Endothelial cell of hepatic sinusoid (primary cell): Measurements from ENCODE around the gene DEGS2.
"Not testable (repeated sequence)": the region's sequence is repeated elsewhere in the genome, so short reads cannot be mapped to it uniquely, and the experiment has no call there.

Experiments
- in situ Hi-C: cut with HindIII; loops from 2 replicates; pipeline ENCODE4 v1.10.0; 2017; ENCODE audit warnings: low sequenced_read_pairs

DEGS2 gene

DNA sequence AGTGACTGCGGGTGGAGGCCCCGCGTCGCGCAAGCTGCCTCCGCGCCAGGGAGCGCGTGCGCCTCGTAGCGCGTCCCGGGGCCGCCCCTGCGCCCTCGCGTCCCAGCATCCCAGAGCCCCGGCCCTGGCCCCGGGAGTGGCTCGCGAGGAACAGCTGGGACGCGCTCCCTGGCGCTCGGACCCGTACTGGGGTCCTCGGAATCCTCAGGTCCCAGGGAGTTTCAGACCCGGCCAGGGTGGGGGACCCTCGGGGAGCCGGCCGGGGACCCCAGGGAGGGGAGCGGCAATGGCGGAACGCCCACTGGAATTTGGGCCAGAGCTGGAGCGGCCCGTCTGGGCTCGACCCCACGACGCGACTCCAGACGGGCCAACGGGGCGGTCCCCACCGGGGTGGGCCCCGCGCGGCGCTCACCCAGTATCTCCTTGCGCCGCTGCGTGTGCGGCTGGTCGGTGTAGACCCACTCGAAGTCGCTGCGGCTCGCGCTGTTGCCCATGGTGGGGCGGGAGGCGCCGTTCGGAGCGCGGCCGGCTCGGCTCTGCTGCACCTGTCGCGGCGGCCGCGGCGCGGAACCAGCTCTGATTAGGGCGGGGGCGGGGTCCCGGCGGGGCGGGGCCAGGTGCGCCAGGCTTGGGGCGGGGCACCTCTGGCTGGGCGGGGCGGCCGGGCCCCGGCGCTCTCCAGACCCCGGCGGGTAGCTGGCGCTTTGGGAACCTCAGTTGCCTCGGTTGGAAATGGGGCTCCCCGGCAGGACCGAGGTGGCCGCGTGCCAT is at the start of gene DEGS2:
TSS of gene DEGS2 (minus strand) at position 552 of the 771 bp plus-strand sequence. CDS start at position 494, 58 bp downstream.
- in situ Hi-C loops = no loop called here

GRCh38 chr14:100208136-100208535 is 48.7 kb upstream of the DEGS2 start:
- in situ Hi-C loops = not testable (repeated sequence)

DNA sequence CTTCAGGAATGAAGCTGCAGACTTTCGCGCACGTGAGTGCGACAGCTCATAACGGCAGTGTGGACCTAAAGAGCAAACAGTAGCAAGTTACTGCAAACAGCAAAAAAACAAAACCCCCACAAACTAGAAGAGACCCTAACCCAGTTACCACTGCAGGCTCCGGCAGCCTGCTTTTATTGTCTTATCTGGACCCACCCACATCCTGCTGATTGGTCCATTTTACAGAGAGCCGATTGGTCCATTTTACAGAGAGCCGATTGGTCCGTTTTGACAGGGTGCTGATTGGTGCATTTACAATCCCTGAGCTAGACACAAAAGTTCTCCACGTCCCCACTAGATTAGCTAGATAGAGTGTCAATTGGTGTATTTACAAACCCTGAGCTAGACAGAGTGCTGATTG is 48.1 kb upstream of the DEGS2 start:
- in situ Hi-C loops = not testable (repeated sequence)

GRCh38 chr14:100204835-100205167 is 45.4 kb upstream of the DEGS2 start:
- in situ Hi-C loops = not testable (repeated sequence)

DNA sequence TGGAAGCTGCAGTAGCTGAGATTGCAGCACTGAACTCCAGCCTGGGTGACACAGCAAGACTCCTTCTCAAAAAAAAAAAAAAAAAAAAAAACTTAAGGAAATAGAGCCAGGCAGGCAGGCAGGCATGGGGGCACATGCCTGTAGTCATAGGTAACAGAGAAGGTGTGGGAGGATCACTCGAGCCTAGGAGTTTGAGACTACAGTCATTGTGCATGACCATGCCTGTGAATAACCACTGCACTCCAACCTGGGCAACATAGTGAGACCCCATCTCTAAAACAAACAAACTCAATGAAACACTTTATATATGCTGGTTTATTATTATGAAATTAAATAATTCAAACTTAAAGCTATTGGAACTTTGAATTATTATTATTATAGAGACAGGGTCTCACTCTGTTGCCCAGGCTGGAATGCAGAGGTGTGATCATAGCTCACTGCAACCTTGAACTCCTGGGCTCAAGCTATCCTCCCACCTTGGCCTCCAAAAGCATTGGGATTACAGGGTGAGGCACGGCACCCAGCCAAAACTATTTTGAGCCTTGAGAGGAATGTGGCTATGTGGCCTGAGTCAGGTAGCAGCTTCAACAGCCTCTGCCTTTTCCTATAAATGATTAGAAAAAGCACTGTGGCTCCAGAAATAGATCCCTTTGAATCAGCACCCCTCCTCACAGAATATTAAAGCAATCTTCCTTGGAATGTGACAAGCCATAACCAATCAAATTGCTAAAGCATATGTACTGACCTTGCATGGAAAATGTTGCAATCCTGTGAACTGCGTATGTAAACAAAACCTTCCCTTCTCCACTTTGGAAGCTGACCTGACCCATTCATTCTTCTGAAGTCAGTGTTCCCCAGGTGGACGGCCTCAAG is 44.8 kb upstream of the DEGS2 start:
- in situ Hi-C loops = no loop called here

DNA sequence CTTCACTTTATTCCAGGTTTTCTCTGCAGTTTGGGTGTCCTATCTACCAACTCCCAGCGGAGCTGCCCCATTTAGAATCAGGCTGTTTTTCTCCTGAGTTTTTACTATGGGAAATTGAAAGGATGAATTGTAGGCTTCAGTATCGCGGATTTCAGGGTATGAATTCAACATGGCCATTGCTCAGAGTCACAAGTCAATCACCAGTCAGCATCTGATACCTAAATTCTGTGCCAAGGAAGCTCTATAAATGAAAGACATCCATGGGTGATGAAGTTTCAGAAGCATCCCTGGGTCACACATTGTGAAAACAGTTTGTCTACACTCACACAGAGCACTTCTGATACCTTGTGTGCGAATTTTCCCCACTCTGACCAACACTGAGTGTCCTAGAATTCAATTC is 43.7 kb upstream of the DEGS2 start:
- in situ Hi-C loops = no loop called here

GRCh38 chr14:100202712-100203111 is 43.3 kb upstream of the DEGS2 start:
- in situ Hi-C loops = no loop called here

GRCh38 chr14:100201701-100202100 is 42.3 kb upstream of the DEGS2 start:
- in situ Hi-C loops = no loop called here

GRCh38 chr14:100200311-100200710 is 40.9 kb upstream of the DEGS2 start:
- in situ Hi-C loops = no loop called here

DNA sequence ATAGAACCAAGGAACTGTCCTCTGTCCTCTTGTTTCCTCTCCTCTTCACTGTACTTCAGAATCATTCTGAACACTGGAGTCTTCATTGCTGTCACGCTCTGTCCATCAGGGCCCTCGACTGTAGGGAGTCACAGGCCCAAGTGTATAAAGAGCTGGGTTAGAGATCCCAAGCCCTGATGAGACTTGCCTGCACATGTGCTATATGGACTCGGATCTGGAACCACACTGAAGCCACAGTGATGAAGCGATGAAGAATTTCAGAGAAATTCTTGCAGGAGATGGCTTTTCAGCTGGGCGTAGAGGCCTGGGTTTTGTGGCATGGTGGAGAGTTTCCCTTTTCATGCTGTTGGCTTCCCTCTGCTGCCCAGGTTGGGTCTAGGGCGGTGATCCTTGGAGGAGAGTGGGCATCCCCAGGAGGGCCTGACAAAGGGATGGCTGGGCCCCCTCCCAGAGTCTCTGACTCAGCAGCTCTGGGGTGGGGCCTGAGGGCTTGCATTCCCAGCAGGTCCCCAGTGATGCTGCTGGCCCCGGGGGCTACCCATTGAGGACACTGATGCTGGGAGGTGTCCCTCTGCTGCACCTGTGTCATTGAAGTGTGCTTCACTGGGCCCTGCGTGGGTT is 39.9 kb upstream of the DEGS2 start:
- in situ Hi-C loops = no loop called here

- in situ Hi-C loops = no loop called here
Measured at GRCh38 chr14:100193417-100194357, 34.2 kb upstream of the DEGS2 start.

DNA sequence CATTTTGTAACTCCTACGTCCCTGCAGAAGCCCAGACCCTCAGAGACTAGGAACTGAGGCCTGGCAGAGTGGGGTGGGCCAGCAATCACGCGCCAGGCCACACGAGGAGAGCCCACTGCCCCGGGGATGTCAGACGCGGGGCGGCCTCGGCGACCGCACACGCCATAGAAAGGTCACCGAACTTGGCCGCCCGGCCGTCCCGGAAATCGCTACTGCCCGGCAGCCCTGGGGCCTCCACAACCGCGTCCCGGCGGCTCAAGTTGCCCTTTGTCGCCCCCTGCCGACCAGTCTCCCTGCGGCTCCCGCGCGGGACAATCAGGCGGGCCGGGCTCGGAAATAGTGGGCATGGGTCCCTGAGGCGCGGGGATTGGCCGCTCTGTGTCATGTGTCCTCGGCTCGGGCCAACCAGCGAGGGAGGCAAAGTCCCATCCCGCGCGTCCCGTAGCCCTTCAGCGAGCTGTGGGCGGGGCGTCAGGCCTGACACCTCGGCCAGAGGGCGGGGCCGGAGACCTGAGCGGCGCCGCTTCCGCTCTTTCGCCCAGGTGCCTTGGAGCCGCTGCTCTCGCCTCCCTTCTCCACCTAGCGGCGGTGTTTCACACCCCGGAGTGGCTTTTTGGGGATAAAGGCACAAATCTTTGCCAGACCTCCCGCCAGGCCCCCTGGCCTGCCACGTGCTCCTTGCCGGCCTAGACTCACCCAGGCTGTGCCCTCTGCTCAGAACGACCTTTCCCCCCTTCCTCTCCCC is 33.4 kb upstream of the DEGS2 start:
- in situ Hi-C loops = no loop called here

DNA sequence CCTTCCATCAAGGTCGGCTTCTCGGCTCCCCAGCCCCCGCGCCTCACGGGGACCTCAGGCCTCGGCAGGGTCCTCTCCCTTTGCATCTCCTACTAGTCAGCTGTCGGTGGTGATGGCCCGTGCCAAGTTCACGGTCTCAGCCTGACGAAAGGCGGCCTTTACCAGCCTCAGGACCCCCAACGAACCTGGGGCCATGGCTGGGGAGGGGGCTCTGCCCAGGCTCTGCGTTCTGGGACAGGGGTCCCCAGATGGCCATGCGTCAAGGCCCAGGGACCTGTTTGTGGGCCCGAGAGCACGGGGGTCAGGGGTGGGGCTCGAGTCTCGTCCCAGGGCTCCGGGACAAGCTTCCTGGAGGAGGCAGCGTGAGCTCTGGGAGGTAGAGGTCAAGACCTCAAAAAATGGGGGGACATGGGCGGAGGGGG is 32.8 kb upstream of the DEGS2 start:
- in situ Hi-C loops = no loop called here

- in situ Hi-C loops = no loop called here
Measured at GRCh38 chr14:100191584-100192249, 32.3 kb upstream of the DEGS2 start.

- in situ Hi-C loops = no loop called here
Measured at GRCh38 chr14:100190126-100190525, 30.7 kb upstream of the DEGS2 start.

- in situ Hi-C loops = no loop called here
Measured at GRCh38 chr14:100188392-100189030, 29.1 kb upstream of the DEGS2 start.

DNA sequence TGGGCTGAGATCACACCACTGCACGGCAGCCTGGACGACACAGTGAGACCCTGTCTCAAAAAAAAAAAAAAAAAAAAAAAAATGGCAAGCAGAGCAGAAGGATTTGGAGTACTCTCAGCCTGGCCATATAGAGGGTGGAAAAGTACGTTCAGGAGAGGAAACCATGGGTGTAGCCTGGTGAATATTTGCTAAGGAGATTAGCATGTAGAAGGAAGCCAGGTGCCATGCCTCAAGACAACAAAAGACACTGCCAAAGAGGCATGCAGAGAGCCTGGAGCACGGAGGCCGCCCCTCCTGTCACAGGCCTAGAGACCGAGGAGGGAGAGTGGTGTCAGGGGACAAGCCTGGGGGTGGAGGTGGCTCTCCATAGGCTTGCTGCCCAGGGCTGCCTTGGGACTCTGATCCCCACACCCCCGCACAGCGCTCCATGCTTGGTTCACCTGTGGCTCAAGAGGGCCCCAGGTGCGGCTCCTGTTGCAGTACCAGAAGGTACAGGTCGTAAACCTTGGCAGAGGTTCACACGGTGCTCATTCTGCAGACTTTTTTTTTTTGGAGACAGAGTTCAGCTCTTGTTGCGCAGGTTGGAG is 27.9 kb upstream of the DEGS2 start:
- in situ Hi-C loops = no loop called here

- in situ Hi-C loops = not testable (repeated sequence)
Measured at GRCh38 chr14:100181876-100182551, 22.6 kb upstream of the DEGS2 start.
